DMS114 treated with DMSO at 0.1 percent for 48 hours (cell line): Measurements from ENCODE around the gene ADAMTS13.
"Not testable (repeated sequence)": the region's sequence is repeated elsewhere in the genome, so short reads cannot be mapped to it uniquely, and the experiment has no call there.

Source experiments
- DNase-seq: peaks from one replicate; lab custom pipeline; 2025; ENCODE audit not compliant: unreplicated experiment; lab: John Stamatoyannopoulos, UW

Gene ADAMTS13

GRCh38 chr9:133424187-133424586, 2.0 kb downstream of the ADAMTS13 start:
- DNase-seq: no peak

GRCh38 chr9:133425049-133425632, 3.0 kb downstream of the ADAMTS13 start:
- DNase-seq: no peak

GRCh38 chr9:133426011-133426410, 3.8 kb downstream of the ADAMTS13 start:
- no peak for DNase-seq

GRCh38 chr9:133427658-133428348, 5.6 kb downstream of the ADAMTS13 start:
- no peak for DNase-seq

GRCh38 chr9:133428617-133429101, 6.5 kb downstream of the ADAMTS13 start:
- DNase-seq: peak; percentile 49

GRCh38 chr9:133429214-133429613, 7.0 kb downstream of the ADAMTS13 start:
- DNase-seq: no peak

GRCh38 chr9:133429641-133430161, 7.5 kb downstream of the ADAMTS13 start:
- DNase-seq: peak; percentile 38

GRCh38 chr9:133430244-133430643, 8.1 kb downstream of the ADAMTS13 start:
- DNase-seq: no peak

- DNase-seq: no peak
These were observed 11.2 kb downstream of the ADAMTS13 start for GRCh38 chr9:133433351-133433843.

GRCh38 chr9:133436681-133437080, 14.5 kb downstream of the ADAMTS13 start:
- DNase-seq: no peak

- DNase-seq: no peak
These were observed 15.8 kb downstream of the ADAMTS13 start for GRCh38 chr9:133437753-133438531.

GRCh38 chr9:133439337-133439736, 17.2 kb downstream of the ADAMTS13 start:
- DNase-seq: no peak

GRCh38 chr9:133440874-133441273, 18.7 kb downstream of the ADAMTS13 start:
- DNase-seq: no peak

GRCh38 chr9:133441571-133441970, 19.4 kb downstream of the ADAMTS13 start:
- DNase-seq: no peak

GRCh38 chr9:133443248-133443647, 21.1 kb downstream of the ADAMTS13 start:
- no peak for DNase-seq

GRCh38 chr9:133443982-133444381, 21.8 kb downstream of the ADAMTS13 start:
- no peak for DNase-seq

- no peak for DNase-seq
These were observed 23.3 kb downstream of the ADAMTS13 start for GRCh38 chr9:133445293-133445969.

GRCh38 chr9:133448487-133448972, 26.4 kb downstream of the ADAMTS13 start:
- DNase-seq: no peak

- no peak for DNase-seq
These were observed 27.6 kb downstream of the ADAMTS13 start for GRCh38 chr9:133449760-133450159.

GRCh38 chr9:133451865-133452264, 29.7 kb downstream of the ADAMTS13 start:
- not testable (repeated sequence) for DNase-seq

GRCh38 chr9:133452562-133452961, 30.4 kb downstream of the ADAMTS13 start:
- no peak for DNase-seq
